ENCODE data around the gene GGA2. TPM values are rescaled to one million over a fixed set of nuclear protein-coding genes. Genes with fewer than 3 reads are reported as not detected.

The GGA2 gene
- total RNA-seq, 2 donors from 2014 or later = 75.7 to 105 TPM

GRCh38 chr16:23506606-23506994, 3.7 kb downstream of the GGA2 start:
- DNase-seq (ENCODE audit: low spot score) = no peak
- Histone ChIP-seq H3K27me3 (replicated peaks; ENCODE audit: insufficient read depth) (no peaks in the 10 kb centered on the region), H3K9me3 (no peaks in the 10 kb centered on the region), H3K27ac (no peak overlapping the region), H3K36me3 (no peaks in the 10 kb centered on the region), H3K4me1 (replicated peaks) (peaks cover 7% of the 10 kb centered on the region), H3K4me3 (no peak overlapping the region)
- 94% methylated on average over 8 of the region's 8 CpGs for WGBS
- intact Hi-C loops (cut with DNase I) = loop anchor here (5.0 kb wide), 1 partner anchor 51 kb away; the partner anchor contains the start of genes EARS2 and UBFD1
- TF ChIP-seq POLR2AphosphoS5 (IDR thresholded peaks at IDR 0.05) (no peak), POLR2A (IDR thresholded peaks at IDR 0.05) (no peak)

- WGBS = 78% methylated on average over 7 of the region's 7 CpGs
These were observed 4.4 kb downstream of the GGA2 start for GRCh38 chr16:23505671-23506605.

GRCh38 chr16:23505180-23505665, 5.1 kb downstream of the GGA2 start:
- intact Hi-C loops (cut with DNase I) = loop anchor here (5.0 kb wide), 1 partner anchor 52 kb away; the partner anchor contains the start of genes EARS2 and UBFD1
- Histone ChIP-seq H3K4me1 (replicated peaks) (peaks cover 7% of the 10 kb centered on the region), H3K9me3 (no peaks in the 10 kb centered on the region), H3K36me3 (no peaks in the 10 kb centered on the region), H3K27ac (no peak overlapping the region), H3K4me3 (no peak overlapping the region), H3K27me3 (replicated peaks; ENCODE audit: insufficient read depth) (no peaks in the 10 kb centered on the region)
- TF ChIP-seq POLR2AphosphoS5 (IDR thresholded peaks at IDR 0.05) (no peak), POLR2A (IDR thresholded peaks at IDR 0.05) (no peak), CTCF (IDR thresholded peaks at IDR 0.05) (no peak)
- 94% methylated on average over 9 of the region's 9 CpGs for WGBS
- no peak for DNase-seq (ENCODE audit: low spot score)

More at GRCh38 chr16:23505671-23506605, 4.4 kb downstream of the GGA2 start:
- Histone ChIP-seq H3K27ac (no peak overlapping the region), H3K27me3 (replicated peaks; ENCODE audit: insufficient read depth) (no peaks in the 10 kb centered on the region), H3K9me3 (no peaks in the 10 kb centered on the region), H3K4me1 (replicated peaks) (peaks cover 7% of the 10 kb centered on the region), H3K36me3 (no peaks in the 10 kb centered on the region), H3K4me3 (no peak overlapping the region)
- no peak for TF ChIP-seq POLR2AphosphoS5 (IDR thresholded peaks at IDR 0.05)
- no peak for TF ChIP-seq POLR2A (IDR thresholded peaks at IDR 0.05)
- no peak for TF ChIP-seq CTCF (IDR thresholded peaks at IDR 0.05)
- DNase-seq (ENCODE audit: low spot score) = no peak
- intact Hi-C loops (cut with DNase I) = loop anchor here (5.0 kb wide), 1 partner anchor 51 kb away; the partner anchor contains the start of genes EARS2 and UBFD1

DNA sequence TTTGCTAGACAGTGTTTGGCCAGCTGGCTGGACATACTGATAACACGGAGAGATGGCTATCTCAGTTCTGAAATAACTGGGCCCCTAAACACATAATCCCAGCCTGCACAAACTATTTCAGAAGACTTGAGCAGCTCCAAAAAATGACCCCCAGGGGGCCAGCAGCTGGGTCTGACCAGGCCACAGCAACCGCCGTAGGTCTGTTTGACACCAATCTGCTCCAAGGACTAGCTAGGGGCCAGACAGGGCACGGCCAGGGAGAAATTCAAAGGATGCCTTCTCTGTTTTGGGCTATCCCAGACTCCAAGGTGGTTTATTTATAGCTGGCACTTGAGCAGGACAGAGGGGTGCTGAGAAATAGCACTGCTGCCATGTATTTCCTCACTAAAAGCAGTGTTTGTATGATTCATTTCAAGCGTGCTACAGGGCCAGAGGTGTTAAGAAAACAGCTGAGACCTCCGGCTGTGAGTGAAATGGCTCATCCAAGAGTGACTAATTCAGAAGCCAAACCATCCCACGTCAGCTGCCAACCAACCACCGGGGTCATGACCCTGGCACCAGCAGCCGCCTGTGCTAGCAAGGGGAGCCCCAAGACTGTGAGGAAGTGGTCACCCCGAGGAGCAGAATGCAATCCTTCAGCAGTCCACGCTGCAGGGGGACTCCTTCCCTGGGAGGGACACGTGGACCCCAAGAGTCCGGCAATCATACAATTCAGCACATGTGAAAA, 5.7 kb downstream of the GGA2 start:
- intact Hi-C loops (cut with DNase I) = loop anchor here (5.0 kb wide), 1 partner anchor 53 kb away; the partner anchor contains the start of genes EARS2 and UBFD1
- DNase-seq (ENCODE audit: low spot score) = no peak
- no peaks in the 10 kb centered on the region for H3K27me3 ChIP-seq (replicated peaks; ENCODE audit: insufficient read depth)
- TF ChIP-seq POLR2A (IDR thresholded peaks at IDR 0.05) (peak; percentile 16), CTCF (IDR thresholded peaks at IDR 0.05) (no peak), POLR2AphosphoS5 (IDR thresholded peaks at IDR 0.05) (no peak)
- peaks cover 7% of the 10 kb centered on the region for H3K4me1 ChIP-seq (replicated peaks)
- peak overlapping the region in 1 of 2 donors; percentile 9 for H3K27ac ChIP-seq
- no peaks in the 10 kb centered on the region for H3K36me3 ChIP-seq
- 53% methylated on average over 13 of the region's 13 CpGs for WGBS
- H3K9me3 ChIP-seq = no peaks in the 10 kb centered on the region
- H3K4me3 ChIP-seq = no peak overlapping the region

- Histone ChIP-seq H3K4me1 (replicated peaks) (peaks cover 7% of the 10 kb centered on the region), H3K27me3 (replicated peaks; ENCODE audit: insufficient read depth) (no peaks in the 10 kb centered on the region), H3K36me3 (no peaks in the 10 kb centered on the region), H3K27ac (peak overlapping the region in 1 of 2 donors; percentile 9), H3K4me3 (no peak overlapping the region), H3K9me3 (no peaks in the 10 kb centered on the region)
- TF ChIP-seq CTCF (IDR thresholded peaks at IDR 0.05) (no peak), POLR2A (IDR thresholded peaks at IDR 0.05) (no peak), POLR2AphosphoS5 (IDR thresholded peaks at IDR 0.05) (peak; percentile 9)
- intact Hi-C loops (cut with DNase I) = no loop called here
- DNase-seq (ENCODE audit: low spot score) = peak; percentile 26
- 40% methylated on average over 5 of the region's 5 CpGs for WGBS
These were observed 6.2 kb downstream of the GGA2 start for GRCh38 chr16:23504076-23504452.
